NCI-H2107 treated with DMSO at 0.1 percent for 48 hours (cell line): ENCODE measurements around the gene ANO3.

Experiments
- DNase-seq: peaks from one replicate; lab custom pipeline; 2025; ENCODE audit not compliant: unreplicated experiment; lab: John Stamatoyannopoulos, UW

The ANO3 gene

GRCh38 chr11:26483108-26483507 lies 151.2 kb downstream of the ANO3 start:
- no peak for DNase-seq

- no peak for DNase-seq
Observed at GRCh38 chr11:26490546-26490945, 158.6 kb downstream of the ANO3 start.

- no peak for DNase-seq
Observed at GRCh38 chr11:26493616-26494015, 161.7 kb downstream of the ANO3 start.

GRCh38 chr11:26507229-26507628 lies 175.3 kb downstream of the ANO3 start:
- DNase-seq: no peak

- no peak for DNase-seq
Observed at GRCh38 chr11:26510164-26510563, 178.2 kb downstream of the ANO3 start.

- DNase-seq: no peak
Observed at GRCh38 chr11:26510756-26511155, 178.8 kb downstream of the ANO3 start.

- no peak for DNase-seq
Observed at GRCh38 chr11:26512196-26512595, 180.3 kb downstream of the ANO3 start.

- no peak for DNase-seq
Observed at GRCh38 chr11:26519469-26519868, 187.5 kb downstream of the ANO3 start.

GRCh38 chr11:26522912-26523610 lies 191.1 kb downstream of the ANO3 start:
- no peak for DNase-seq

GRCh38 chr11:26527685-26528084 lies 195.8 kb downstream of the ANO3 start:
- no peak for DNase-seq

GRCh38 chr11:26537341-26537740 lies 205.4 kb downstream of the ANO3 start:
- no peak for DNase-seq

GRCh38 chr11:26539517-26539916 lies 207.6 kb downstream of the ANO3 start:
- DNase-seq: no peak

GRCh38 chr11:26541870-26542269 lies 209.9 kb downstream of the ANO3 start:
- no peak for DNase-seq

GRCh38 chr11:26549176-26549575 lies 217.2 kb downstream of the ANO3 start:
- no peak for DNase-seq

GRCh38 chr11:26550022-26550421 lies 218.1 kb downstream of the ANO3 start:
- DNase-seq: no peak

- DNase-seq: no peak
Observed at GRCh38 chr11:26551186-26551801, 219.4 kb downstream of the ANO3 start.

- no peak for DNase-seq
Observed at GRCh38 chr11:26553182-26553581, 221.3 kb downstream of the ANO3 start.

- no peak for DNase-seq
Observed at GRCh38 chr11:26554455-26554854, 222.5 kb downstream of the ANO3 start.

- DNase-seq: no peak
Observed at GRCh38 chr11:26556582-26556981, 224.7 kb downstream of the ANO3 start.

GRCh38 chr11:26557666-26558065 lies 225.7 kb downstream of the ANO3 start:
- no peak for DNase-seq

- DNase-seq: no peak
Observed at GRCh38 chr11:26558190-26558589, 226.3 kb downstream of the ANO3 start.

GRCh38 chr11:26569646-26570045 lies 237.7 kb downstream of the ANO3 start:
- no peak for DNase-seq
